ENCODE measurements around the gene CYCS.
A peak's percentile ranks its signal among the peaks of the same experiment; 100 is the strongest.
"Not testable (repeated sequence)": the region's sequence is repeated elsewhere in the genome, so short reads cannot be mapped to it uniquely, and the experiment has no call there.

Gene CYCS

GRCh38 chr7:25118048-25118753 lies 6.9 kb downstream of the CYCS start:
- no peak for DNase-seq

- DNase-seq, result no peak
These were observed 7.6 kb downstream of the CYCS start for GRCh38 chr7:25117226-25118047.

GRCh38 chr7:25116621-25117020 lies 8.4 kb downstream of the CYCS start:
- DNase-seq, result no peak

- not testable (repeated sequence) for DNase-seq
These were observed 14.5 kb downstream of the CYCS start for GRCh38 chr7:25110514-25110913.

- DNase-seq, result no peak
These were observed 15.8 kb downstream of the CYCS start for GRCh38 chr7:25109276-25109675.

- DNase-seq, result no peak
These were observed 19.1 kb downstream of the CYCS start for GRCh38 chr7:25105911-25106310.

- DNase-seq, result no peak
These were observed 21.3 kb downstream of the CYCS start for GRCh38 chr7:25103773-25104172.

- no peak for DNase-seq
These were observed 23.2 kb downstream of the CYCS start for GRCh38 chr7:25101817-25102216.

- DNase-seq, result peak; percentile 56 to 72
These were observed 26.7 kb downstream of the CYCS start for GRCh38 chr7:25098096-25099046.

- DNase-seq, result no peak
These were observed 29.3 kb downstream of the CYCS start for GRCh38 chr7:25095516-25096345.

- peak; percentile 79 to 83 for DNase-seq
These were observed 31.7 kb downstream of the CYCS start for GRCh38 chr7:25093268-25093826.

GRCh38 chr7:25091779-25092178 lies 33.3 kb downstream of the CYCS start:
- no peak for DNase-seq

- DNase-seq, result no peak
These were observed 33.9 kb downstream of the CYCS start for GRCh38 chr7:25091176-25091575.

GRCh38 chr7:25090374-25090773 lies 34.7 kb downstream of the CYCS start:
- DNase-seq, result no peak

GRCh38 chr7:25087855-25088254 lies 37.2 kb downstream of the CYCS start:
- DNase-seq, result no peak

GRCh38 chr7:25084821-25085220 lies 40.2 kb downstream of the CYCS start:
- no peak for DNase-seq

- DNase-seq, result no peak
These were observed 41.9 kb downstream of the CYCS start for GRCh38 chr7:25083201-25083600.

- DNase-seq, result not testable (repeated sequence)
These were observed 43.0 kb downstream of the CYCS start for GRCh38 chr7:25082041-25082440.

GRCh38 chr7:25077096-25077495 lies 48.0 kb downstream of the CYCS start:
- DNase-seq, result no peak

GRCh38 chr7:25075459-25075858 lies 49.6 kb downstream of the CYCS start:
- no peak for DNase-seq

- no peak for DNase-seq
These were observed 51.6 kb downstream of the CYCS start for GRCh38 chr7:25073451-25073850.

All from SHP77 (cell line).